Skin epidermis (tissue), 12 donors: ENCODE data around the gene FAM13C.

Source experiments
- H3K27ac ChIP-seq, 21 experiments: fragments of 200-600 bp; sonication (generic) in 11 of 21; one replicate each; pipeline ENCODE4 v1.5.0; 2020; ENCODE audit warnings: mild to moderate bottlenecking in 3 of 21, inconsistent platforms in 2 of 21, moderate library complexity in 2 of 21
- H3K4me3 ChIP-seq, 7 experiments: fragments of 200-600 bp; sonication (generic) in 2 of 7; one replicate each; pipeline ENCODE4 v1.5.0; 2020; ENCODE audit warnings: inconsistent platforms in 2 of 7, mild to moderate bottlenecking in 2 of 7, moderate library complexity in 1 of 7

FAM13C gene

GRCh38 chr10:59285848-59286247 is 76.5 kb downstream of the FAM13C start:
- H3K27ac ChIP-seq, result no peak overlapping the region
- no peak overlapping the region for H3K4me3 ChIP-seq

DNA sequence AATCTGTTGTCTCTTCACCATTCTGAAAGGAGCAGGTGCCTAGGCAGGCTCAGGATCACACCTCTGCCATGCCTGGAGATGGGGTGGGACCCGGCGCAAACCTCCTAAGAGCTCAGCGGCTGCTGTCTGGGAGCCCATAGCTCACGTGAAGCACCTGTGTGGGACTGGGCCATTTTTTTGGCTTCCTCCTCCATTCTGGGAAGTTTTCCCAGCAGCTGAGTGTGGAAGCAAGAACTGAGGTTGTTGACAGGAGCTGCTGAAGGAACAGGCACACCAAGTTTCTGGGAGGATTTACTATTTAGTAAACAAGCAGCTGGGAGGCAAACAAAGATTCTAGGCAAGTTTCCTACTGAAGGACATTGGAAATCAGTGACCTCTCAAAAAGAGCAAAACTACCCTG is 77.3 kb downstream of the FAM13C start:
- Histone ChIP-seq H3K4me3 (no peak overlapping the region), H3K27ac (no peak overlapping the region)

DNA sequence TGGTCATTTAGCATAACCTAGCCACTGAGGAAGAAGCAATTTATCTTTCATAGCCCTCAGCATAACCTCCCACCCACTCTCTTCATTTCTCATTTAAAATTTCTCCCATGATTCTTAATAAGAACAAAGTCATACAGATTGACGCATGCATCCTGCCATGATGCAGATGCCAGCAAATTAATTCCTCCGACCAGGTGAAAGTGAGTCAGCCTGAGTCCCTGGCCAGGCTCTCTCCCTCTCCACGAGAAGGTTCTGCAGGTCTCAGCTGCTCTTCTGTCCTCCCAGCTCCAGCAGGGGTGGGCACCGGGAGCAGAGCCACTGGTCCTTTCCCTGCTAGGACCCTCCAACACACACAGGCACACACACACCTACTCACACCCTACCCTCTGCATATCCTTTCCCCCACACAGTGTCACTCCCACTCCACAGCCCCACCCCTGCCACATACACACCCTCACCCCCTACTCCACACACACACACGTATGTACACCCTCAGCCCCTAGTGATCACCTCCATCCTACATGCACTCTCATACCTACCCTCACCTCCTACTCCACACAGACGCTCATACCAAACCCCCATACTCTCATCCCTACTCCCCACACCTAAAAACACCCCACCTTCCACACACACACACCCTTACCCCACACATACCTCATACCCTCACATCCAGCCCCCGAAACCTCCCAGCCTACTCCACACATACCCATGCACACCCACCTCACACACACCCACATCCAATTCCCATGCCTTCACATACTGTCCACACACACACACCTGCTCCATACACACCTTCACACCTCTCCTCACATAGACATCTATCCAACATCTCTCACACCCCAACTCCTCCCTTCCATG is 78.0 kb downstream of the FAM13C start:
- Histone ChIP-seq H3K27ac (no peak overlapping the region), H3K4me3 (no peak overlapping the region)

DNA sequence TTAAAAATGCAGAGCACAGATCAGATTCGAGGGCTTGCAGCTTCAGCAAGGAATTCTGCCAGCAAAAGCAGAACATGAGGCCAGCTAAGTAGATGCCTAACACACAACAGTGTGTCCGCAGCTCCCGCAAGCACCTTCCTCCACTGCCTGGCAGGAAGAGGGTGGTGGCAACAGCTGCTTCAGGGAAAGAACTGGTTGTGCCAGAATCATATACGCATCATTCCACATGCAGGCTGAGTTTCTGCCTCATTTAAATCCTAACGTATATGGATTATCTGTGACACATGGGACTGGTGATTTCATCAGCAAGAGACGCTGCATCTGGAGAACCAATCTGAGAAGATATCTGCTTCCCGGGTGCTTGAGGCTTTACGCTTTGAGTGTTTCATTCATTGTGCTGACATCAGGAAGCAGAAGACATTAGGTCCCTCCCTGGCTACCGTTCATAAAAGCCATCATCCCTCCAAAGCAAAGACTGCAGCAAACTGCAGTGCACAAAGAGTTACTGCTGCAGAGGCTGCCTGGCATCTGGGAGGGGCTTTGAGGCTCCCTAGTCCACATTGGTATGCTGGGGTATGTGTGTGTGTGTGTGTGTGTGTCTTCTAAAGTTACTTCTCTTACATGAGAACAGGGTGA is 78.8 kb downstream of the FAM13C start:
- Histone ChIP-seq H3K27ac (no peak overlapping the region), H3K4me3 (no peak overlapping the region)

- no peak overlapping the region for H3K4me3 ChIP-seq
- H3K27ac ChIP-seq, result no peak overlapping the region
Observed at GRCh38 chr10:59281861-59282260, 80.5 kb downstream of the FAM13C start.

- Histone ChIP-seq H3K4me3 (no peak overlapping the region), H3K27ac (no peak overlapping the region)
Observed at GRCh38 chr10:59279991-59280505, 82.3 kb downstream of the FAM13C start.

- no peak overlapping the region for H3K4me3 ChIP-seq
Observed at GRCh38 chr10:59279476-59279875, 82.9 kb downstream of the FAM13C start.

DNA sequence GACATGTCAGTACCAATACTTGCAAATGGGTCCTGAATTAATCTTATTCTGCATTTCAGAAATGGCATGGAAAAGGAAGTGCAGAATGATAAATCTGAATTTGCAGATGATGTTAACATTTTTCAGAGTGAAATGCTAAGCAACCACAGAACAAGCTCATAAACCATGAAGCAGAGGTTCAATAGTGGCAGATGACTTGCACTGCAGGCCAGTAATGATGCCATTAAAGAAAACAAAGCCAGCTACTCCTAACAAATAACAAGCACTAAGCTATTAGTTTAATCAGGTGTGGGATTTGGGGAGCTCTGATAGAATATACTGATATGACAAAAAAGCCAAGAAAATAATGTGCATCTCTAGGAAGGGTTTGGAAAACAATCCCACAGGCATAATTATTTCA is 85.4 kb downstream of the FAM13C start:
- H3K27ac ChIP-seq, result no peak overlapping the region
- no peak overlapping the region for H3K4me3 ChIP-seq

More at GRCh38 chr10:59279476-59279875, 82.9 kb downstream of the FAM13C start:
- H3K27ac ChIP-seq, result no peak overlapping the region

- Histone ChIP-seq H3K27ac (no peak overlapping the region), H3K4me3 (no peak overlapping the region)
Observed at GRCh38 chr10:59276133-59276532, 86.2 kb downstream of the FAM13C start.

DNA sequence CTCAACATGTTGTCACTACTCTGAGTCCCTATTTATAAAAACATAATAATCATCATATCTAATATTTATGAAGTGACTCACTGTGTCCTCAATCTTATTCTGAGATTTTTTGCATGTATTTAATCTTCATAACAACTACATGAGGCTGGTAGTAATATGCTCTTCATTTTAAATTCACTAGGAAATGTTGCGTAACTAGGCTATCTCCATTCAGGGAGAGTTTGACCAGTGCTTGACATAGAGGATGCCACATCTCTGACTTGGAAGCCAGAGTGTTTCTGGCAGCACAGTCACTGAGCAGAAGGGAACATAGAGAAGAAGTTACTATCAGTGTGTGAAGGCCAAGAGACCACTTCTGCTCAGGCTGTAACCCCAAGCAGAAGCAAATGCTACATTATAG is 88.9 kb downstream of the FAM13C start:
- H3K27ac ChIP-seq, result no peak overlapping the region
- H3K4me3 ChIP-seq, result no peak overlapping the region

DNA sequence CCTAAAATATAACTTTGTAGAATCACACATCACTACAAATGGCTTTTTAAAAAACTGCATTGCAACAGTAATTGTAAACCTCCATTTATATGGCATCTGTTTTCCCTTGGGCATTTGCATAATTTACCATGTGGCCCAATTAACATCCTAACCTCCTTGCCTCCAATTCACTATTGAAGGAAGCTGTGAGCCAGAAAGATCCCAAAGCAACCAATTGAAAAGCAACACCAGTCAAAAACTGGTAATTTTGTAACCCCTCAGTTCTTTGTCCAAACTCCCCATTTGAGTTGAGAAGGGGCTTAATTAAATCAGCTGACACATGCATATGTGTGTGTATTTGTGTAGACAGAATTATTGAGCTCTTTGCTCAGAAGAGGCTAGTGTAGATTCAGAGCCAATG is 90.3 kb downstream of the FAM13C start:
- Histone ChIP-seq H3K27ac (no peak overlapping the region), H3K4me3 (no peak overlapping the region)

DNA sequence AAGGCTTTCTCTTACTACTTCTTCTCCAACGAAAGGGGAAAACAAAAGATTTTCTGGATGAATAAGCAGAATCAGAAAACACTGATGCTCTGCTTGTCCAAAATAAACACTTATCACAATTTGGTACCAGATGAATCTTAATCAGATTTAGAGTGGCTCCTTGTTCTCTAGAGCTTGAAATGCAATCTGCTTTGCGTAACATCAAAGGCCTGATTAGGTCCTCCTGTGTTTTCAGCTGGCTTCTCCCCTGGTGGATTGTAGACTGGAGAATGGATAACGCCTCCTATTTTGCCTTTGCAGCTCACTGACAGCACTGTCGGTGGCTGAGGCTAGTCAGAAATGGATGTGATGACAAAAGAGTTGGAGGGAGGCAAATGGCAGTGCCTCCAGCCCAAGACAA is 91.2 kb downstream of the FAM13C start:
- no peak overlapping the region for H3K27ac ChIP-seq
- no peak overlapping the region for H3K4me3 ChIP-seq

DNA sequence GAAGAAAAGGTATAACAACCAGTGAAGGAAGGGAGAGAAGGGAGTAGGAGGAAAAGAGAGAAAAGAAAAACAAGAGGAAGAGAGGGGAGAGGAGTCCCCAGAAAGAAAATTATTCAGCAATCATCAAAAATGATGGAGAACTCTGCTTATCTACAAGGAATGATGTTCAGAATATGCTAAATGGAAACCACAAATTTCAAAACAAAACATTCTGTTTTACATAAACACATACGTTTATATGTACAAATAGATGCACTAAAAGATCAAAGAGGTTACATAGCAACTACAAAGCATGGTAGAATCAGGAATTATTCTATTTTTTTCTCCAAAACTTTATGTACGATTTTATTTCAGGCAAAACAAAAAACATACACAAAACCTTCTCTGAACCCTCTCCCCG is 91.9 kb downstream of the FAM13C start:
- Histone ChIP-seq H3K4me3 (no peak overlapping the region), H3K27ac (no peak overlapping the region)

- no peak overlapping the region for H3K4me3 ChIP-seq
- H3K27ac ChIP-seq, result no peak overlapping the region
Observed at GRCh38 chr10:59269651-59270050, 92.7 kb downstream of the FAM13C start.

DNA sequence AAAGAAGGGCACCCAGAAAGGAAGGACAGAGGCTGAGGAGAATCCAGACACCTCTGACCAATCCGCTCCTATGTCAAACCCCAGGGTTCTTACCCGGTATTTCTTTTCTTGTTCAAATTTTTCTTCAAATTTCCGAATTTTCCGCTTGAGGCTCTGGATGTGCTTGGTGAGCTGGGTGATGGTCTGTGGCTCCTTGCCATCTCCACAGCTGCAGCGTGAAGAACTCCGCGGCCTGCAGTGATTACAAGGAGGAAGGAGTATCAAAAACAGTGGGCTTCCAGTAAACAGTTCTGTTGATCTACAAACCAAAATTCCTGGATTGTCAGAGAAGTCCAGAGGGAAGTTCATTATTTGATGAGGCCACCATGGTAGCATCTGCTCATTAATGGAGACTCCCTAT is 93.9 kb downstream of the FAM13C start:
- no peak overlapping the region for H3K27ac ChIP-seq
- no peak overlapping the region for H3K4me3 ChIP-seq

DNA sequence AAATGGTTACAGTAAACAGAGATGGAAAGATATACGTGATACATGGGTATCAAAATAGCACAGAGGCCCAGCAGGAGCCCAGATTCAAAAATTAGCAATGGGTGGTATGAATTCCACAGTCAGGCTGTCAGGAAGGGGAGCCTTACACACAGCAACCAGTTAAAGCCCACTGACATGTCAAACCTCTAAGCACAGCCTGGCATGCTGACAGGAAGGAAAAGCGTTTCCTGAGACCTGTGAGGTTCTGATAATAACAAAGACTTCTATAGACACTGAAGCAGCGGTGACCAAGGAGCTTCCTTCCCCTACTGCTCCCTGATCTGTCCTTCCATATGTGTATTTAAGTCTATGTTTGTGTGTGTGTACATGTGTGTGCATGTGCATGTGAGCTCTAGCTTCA is 96.0 kb downstream of the FAM13C start:
- no peak overlapping the region for H3K4me3 ChIP-seq
- no peak overlapping the region for H3K27ac ChIP-seq

DNA sequence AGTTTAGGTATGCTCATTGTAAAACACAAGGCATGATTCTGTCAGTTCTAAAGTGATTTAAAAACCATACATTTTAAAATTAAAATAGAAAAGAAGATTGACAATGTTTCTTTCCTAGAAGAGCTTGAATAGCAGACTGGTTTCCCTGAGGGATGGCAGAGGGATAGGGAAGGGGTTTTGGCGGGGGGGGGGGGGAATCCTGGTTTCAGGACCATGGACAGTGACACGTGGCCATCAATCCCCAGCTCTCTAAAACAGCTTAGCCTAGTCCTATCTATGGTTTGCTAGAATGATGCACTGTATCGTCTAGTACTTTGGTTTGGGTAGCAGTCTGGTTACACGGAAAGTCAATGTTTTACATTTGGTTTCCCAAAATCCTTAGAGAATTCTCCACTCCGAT is 97.2 kb downstream of the FAM13C start:
- no peak overlapping the region for H3K4me3 ChIP-seq
- no peak overlapping the region for H3K27ac ChIP-seq

DNA sequence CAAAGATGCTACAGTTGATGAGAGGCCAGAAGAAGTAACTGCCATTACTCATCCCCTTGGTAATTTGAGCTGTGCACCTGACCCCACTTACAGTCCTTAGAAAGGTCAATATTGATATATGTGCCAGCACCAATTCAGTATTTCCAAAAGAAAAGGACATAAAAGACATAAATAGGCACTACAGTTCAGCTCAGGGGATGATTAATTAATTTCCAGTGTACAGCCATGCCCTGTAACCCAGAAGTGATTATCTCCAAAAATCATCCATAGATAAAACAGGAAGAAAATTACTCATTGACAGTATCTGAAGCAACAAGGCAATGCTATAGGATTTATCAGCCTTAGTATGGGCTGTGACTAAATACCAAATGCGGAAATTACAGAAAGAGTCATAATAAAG is 103.5 kb downstream of the FAM13C start:
- no peak overlapping the region for H3K4me3 ChIP-seq
- H3K27ac ChIP-seq, result no peak overlapping the region

DNA sequence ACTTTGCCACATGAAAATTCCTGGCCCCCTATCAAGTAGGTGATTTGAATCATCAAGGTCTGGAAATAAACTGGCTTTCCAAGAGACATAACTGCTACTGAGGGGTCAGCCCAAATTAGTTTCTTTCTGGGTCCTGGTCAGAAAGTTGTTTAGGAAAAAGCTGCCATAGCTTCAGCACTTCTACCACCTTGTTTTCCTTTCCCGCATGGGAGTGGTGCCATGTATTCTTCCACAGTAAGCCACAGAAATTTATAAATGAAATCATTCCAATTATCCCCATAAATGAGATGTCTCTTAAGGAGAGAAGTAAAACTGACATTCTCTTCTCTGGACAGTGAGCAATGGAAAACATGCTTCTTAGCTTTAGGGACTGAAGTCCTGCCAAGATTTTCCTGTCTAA is 105.1 kb downstream of the FAM13C start:
- no peak overlapping the region for H3K4me3 ChIP-seq
- no peak overlapping the region for H3K27ac ChIP-seq

GRCh38 chr10:59255463-59255862 is 106.9 kb downstream of the FAM13C start:
- H3K4me3 ChIP-seq, result no peak overlapping the region
- H3K27ac ChIP-seq, result no peak overlapping the region

DNA sequence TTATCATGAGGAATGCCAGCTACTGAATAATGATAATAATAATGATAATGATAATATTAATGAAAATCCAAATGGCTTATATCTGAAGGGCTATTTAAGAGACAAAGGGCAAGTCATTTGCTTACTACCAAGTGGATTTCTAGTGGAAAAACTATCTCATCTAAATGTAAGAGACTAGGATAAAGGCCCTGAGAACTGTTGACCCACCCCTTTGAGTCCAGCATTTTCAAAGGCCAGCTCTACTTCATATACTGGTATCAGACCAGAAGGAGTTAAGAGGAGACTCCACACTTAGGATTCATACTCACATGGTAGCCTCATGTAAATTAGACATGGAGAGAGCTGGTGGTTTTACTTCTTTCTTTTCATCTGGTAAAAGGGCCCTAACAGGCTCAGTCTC is 109.9 kb downstream of the FAM13C start:
- H3K4me3 ChIP-seq, result no peak overlapping the region
- H3K27ac ChIP-seq, result no peak overlapping the region
